DMS79 (cell line): Measurements from ENCODE around the gene DSPP.
"Not testable (repeated sequence)": the region's sequence is repeated elsewhere in the genome, so short reads cannot be mapped to it uniquely, and the experiment has no call there.

Experiments
- DNase-seq: peaks from one replicate; lab custom pipeline; 2025; lab: John Stamatoyannopoulos, UW

DSPP gene

DNA sequence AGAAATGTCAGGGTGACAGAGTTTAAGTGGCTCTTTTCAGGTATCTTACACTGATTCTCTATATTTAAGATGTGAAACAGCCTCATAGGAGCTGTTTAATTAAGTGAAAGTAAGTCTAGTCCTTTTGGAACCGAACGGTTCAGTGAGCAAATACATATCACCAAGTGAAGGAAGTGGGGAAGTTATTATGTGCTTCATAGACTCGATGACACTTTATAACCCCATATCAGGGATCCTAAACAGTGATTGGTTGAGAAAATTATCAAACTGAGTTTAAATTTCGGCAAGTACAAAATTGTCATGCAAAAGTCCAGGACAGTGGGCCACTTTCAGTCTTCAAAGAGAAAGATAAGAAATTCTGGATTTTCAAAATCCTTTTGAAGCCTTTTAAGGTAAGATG lies at the start of gene DSPP:
DSPP (plus strand) TSS at position 301 of the 400 bp plus-strand sequence. CDS start 2,380 bp downstream, outside the sequence.
- DNase-seq: no peak

DNA sequence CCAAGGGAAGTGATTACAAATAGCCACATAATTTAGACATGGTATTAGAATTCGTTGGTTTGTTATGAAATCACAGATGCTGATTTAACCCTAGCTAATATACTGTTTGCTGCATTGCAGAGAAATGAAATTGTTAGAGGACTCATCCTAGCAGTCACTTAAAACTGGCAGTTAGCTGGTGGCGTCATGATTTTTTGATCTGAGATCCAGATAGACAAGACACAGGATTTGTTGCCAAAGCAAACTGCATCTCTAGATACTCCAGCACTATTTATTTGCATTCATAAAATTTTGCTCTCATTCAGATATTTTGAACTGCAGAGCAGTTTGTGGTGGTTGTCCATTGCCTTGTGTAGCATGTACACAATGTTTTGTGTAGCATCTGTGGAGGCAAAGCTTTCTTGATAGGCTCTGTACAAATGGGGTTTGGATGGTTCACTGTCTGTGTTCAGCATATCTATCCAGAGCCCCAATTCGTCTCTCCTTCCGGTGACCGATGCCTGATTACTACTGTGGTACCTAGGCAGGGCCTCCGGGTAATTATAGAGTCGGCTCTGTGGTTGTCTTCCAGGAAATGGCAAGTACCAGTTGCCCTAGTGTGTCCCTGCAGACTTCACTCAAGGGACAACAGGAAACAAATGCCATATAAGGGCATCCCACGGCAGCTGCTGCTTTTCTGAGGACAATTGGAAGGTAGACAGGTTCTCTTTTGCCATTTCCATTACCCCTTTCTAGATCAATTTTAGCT lies 49.1 kb upstream of the DSPP start:
- no peak for DNase-seq

DNA sequence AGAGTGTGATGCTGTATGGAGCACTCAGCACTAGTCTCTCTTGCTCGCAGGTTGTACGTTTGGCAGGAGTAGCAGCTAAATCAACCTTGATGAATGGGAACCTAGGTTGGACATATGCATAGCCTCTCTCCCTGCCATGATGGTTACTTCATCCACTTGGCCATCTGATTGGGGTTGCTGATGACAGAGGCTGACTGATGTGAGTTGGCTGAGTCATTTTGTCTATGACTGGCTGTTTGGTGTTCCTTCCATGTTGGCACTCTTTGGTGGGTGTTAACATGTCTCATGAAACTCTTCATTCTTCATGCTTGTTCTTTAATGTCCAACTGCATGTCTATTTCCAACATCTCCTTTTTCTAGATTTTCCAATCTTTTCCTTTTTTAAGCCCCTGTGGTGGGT lies 47.5 kb upstream of the DSPP start:
- DNase-seq: no peak

DNA sequence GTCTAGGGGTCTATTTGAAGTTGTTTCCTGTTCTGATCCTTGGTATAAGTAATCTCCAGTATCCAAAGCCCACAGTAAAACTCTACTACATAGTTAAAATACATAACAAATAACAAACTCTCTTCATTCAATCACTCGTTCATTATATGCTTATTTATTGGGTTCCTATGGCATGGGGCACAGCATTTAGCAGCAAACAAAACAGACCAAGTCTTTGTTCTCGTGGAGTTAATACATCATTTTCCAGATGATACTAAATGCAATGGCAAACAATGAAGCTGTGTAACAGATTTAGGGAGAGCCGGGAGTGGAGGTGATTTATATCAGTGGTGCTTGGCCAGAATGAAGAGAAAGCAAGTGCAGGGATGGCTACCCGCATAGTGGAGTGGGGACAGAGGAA lies 42.6 kb upstream of the DSPP start:
- no peak for DNase-seq

DNA sequence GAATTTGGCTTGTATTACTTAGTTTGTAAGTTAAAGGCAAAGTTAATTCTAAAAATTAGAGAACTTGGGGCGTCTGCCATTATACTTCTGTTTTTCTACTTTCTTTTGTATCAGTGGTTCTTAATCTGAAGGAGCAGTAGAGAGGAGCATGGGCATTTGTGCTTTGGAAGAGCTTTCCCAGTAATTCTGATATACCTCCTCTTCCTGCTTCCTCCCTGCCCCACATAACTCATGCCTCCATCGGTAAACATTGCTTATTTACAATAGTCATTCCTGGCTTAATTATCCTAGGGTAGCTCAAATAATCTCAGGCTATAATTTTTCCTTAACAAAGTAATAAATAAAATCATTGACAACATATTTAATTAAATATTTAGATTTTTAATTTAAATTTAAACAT lies 42.1 kb upstream of the DSPP start:
- no peak for DNase-seq

DNA sequence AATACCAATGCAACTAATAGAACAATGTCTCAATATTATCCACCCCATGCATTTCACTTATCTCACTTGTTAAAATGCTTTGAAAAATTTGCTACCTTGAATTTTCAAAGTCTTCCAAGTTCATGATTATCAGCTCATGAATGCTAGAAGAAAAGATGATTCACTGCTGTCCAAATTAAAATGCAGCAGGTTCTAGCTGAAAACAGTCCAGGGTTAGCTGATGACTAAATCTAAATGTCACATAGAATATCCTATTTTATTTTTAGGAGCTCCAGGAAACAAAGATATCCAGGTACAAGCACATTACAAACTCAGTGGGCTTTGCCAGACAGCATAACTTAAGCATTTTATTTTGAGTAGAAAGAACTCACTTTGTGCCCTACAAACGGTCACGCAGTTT lies 41.1 kb upstream of the DSPP start:
- DNase-seq: no peak

DNA sequence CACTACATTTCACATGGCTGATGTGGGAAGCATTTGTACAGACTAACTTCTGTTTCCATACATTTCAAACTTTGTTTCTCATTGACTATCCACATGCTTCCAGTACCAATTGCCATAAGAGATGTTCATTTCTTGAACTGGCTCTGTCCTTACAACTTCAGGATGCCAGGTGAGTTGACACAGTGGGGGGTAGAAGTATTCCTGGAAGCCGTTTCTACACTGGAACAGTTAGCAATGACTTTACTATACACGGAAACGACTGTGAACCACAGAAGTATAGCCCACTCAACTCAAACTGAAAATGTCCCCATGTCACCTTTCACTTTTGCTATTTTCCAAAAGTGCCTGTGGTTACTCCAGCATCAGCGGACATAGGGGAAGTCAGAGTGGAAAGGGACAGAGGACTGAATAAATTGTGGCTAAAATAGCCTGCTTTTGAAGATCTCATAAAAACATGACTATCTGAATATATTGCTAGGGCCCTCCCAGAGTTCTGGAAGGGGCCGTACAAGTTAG lies 38.0 kb upstream of the DSPP start:
- DNase-seq: no peak

DNA sequence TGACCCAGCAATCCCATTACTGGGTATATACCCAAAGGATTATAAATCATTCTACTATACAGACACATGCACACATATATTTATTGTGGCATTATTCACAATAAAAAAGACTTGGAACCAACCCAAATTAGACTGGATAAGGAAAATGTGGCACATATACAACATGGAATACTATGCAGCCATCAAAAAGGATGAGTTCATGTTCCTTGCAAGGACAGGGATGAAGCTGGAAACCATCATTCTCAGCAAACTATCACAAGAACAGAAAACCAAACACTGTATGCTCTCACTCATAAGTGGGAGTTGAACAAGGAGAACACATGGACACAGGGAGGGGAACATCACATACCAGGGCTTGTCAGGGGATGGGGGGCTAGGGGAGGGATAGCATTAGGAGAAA lies 34.0 kb upstream of the DSPP start:
- DNase-seq: not testable (repeated sequence)

DNA sequence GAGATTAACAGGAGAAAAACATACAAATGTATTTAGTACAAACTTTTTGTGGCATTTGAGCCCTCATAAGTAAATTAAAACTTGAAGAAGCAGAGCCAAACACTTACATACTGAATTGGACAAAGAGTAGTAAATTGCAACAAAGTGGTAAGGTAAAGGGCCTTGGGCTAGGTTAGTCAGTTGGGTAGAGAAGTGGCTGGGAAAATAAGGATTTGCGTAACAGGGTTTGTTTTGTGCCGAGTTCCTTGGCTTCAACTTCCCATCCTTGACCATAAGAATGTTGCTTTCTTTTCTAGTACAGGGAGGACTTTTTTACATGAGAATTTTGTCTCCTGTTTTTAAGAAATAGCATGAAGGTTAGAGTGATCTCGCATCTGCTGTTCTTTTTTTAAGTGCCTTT lies 33.3 kb upstream of the DSPP start:
- no peak for DNase-seq

DNA sequence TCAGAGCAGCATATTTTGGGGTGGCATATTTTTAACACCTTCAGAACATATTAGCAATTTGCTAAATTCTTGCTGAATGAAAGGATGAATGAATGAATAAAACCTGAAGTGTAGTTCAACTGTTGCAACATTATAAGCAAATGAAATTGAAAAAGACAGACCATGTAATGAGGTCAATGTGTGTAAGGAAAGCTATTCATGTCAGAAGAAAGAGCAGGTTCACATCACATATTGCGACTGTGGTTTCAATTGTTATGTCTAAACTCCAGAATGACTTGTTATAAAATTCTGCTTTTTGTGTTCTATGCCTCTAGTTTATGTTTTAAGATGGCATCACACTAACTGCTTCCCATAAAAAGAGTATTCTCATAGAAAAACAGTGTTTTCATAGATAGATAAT lies 32.9 kb upstream of the DSPP start:
- DNase-seq: no peak

DNA sequence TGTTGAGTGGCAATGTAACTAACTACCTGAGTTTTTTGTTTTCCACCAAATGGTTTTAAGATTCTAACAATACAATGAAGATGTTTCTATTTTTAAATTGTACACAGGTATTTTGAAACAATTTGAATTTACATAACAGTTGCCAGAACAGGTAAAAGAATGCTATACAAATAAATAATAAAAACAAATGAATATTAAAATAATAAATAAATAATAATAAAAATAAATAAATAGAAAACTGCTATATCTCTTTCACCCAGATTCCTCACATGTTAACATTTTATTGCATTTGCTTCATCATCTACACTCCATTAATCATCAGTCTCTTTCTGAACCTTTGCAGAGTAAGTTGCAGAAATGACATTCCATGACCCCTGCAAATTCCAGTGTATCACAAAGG lies 32.3 kb upstream of the DSPP start:
- no peak for DNase-seq

DNA sequence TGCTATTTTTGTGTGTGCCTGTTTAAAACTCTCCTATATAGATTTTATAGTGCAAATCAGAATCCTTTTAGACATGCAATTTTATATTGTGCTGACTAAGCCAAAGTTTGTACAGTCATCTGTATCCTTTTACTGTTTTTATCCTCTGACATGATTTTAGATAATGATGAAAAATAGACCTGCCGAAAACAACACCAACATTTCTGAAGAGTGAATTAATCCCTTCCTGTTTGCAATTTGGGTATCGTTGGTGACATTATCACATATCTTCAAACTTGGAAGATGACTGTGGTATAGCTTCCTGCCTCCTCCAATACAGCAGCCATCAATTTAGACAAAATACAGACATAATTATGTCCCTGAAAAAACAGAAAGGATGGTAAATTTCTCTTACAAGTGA lies 28.9 kb upstream of the DSPP start:
- DNase-seq: no peak

DNA sequence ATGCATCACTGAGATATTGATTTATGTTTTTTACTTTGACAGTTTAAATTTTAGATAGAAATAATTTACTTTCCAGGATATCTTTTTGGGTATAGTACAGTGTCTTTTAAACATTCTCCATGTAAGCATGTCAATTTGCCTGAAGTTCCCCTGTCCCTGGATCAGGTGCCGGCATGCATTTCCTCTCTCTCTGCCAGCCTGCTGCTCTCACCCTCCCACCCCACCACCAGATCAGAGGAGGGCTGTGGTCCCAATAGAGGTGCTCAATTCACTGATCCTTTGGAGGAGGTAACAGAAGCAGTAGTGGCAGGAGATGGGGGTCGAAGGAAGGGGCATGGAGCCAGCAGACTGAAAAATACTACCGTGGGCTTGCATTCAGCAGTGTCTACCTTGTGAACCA lies 28.3 kb upstream of the DSPP start:
- no peak for DNase-seq

DNA sequence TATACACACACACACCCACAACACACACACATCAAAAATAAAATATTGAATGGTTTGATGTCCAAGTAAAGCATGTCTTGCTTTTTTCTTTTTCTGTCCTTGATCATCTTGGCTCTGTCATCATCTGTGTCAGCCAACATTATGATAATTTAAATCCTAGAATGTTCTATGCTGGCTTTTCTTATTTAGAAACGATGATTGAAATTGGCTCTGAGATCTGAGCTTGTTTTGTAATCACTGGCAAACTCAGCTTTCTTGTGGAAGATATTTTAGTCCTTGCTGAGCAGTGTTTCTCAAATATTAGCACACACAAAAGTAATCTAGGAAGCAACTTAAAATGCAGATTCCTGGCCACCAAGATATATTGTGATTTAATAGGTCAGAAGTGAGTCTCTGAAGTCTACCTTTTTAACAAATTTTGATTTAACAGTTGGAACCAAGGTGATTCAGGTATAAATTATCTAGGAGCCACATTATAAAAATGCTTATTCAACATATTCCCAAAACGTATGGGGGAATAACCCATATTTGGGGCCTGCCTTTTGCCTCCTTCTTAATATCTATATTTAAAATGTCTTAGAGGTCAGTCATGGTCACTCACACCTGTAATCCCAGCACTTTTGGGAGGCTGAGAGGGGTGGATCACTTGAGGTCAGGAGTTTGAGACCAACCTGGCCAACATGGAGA lies 24.0 kb upstream of the DSPP start:
- no peak for DNase-seq

DNA sequence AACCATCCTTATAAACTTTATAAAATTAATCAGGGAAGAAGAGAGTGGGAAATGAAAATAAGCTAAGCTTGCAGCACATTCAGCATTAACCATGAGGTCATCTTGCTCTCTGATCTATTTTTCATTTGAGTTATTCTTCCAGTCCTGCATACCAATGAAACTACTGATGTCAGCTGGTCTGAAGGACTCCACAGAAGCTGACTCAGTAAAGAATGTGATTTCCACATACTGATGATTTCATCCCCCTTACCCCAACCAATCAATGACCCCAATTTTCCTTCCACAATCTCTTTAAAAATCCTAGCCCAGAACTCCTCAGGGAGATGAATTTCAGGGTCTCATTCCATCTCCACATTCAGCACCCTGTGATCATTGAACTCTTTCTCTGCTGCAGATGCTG lies 18.8 kb upstream of the DSPP start:
- DNase-seq: no peak

DNA sequence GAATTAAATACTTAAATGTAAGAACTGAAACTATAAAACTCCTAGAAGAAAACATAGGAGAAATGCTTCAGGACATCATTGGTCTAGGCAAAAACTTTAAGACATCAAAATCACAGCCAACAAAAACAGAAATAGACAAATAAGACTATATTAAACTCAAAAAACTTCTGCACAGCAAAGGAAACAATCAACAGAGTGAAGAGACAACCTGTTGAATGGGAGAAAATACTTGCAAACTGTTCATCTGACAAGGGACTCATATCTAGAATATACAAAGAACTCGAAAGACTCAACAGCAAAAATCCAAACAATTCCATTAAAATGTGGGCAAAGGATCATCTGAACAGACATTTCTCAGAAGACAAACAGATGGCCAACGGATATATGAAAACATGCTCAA lies 16.2 kb upstream of the DSPP start:
- no peak for DNase-seq

DNA sequence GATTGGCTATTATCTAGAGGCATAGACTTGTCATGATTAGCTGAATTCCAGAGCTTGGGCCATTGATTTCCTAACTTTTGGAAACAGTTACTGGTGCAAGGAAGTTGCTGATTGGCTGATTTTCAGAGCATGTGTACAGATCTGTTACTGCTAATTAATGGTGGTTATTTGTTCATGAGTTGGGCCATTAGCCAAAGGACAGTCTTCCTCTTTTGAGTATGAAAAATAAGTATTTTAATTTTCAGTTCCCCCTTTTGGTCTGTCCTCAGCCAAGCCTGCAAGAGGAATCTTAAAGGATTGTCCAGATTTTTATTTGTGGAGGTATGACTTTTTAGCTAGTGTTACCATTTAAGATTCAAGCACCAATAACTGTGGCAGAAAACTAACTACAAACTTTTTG lies 7.0 kb upstream of the DSPP start:
- DNase-seq: no peak

DNA sequence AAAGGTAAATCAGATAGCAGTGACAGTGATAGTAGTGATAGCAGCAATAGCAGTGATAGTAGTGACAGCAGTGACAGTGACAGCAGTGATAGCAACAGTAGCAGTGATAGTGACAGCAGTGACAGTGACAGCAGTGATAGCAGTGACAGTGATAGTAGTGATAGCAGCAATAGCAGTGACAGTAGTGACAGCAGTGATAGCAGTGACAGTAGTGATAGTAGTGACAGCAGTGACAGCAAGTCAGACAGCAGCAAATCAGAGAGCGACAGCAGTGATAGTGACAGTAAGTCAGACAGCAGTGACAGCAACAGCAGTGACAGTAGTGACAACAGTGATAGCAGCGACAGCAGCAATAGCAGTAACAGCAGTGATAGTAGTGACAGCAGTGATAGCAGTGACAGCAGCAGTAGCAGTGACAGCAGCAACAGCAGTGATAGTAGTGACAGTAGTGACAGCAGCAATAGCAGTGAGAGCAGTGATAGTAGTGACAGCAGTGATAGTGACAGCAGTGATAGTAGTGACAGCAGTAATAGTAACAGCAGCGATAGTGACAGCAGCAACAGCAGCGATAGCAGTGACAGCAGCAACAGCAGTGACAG lies 6.1 kb downstream of the DSPP start:
- DNase-seq: no peak

DNA sequence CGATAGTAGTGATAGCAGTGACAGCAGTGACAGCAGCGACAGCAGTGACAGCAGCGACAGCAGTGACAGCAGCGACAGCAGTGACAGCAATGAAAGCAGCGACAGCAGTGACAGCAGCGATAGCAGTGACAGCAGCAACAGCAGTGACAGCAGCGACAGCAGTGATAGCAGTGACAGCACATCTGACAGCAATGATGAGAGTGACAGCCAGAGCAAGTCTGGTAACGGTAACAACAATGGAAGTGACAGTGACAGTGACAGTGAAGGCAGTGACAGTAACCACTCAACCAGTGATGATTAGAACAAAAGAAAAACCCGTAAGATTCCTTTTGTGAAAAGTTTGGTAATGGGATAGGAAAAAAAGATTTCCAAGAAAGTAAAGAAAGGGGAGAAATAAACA lies 7.9 kb downstream of the DSPP start:
- no peak for DNase-seq

DNA sequence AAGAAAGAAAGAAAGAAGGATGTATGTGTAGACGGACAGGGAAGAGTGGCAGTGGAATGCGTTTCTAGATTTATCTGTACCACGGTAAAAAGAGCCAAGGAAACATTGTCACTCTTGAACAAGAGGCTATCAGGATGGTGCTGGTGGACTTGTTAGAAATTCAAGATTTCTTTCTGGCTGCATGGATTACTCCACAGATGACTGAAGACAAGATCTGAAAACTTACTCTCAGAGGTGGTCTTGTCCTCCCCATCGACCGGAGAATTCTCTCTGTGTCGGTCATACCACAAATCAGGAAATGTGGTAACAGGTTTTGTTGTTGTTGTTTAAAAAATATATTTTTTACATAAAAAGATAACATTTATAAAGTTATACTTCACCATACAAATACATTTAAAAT lies 11.8 kb downstream of the DSPP start:
- no peak for DNase-seq

DNA sequence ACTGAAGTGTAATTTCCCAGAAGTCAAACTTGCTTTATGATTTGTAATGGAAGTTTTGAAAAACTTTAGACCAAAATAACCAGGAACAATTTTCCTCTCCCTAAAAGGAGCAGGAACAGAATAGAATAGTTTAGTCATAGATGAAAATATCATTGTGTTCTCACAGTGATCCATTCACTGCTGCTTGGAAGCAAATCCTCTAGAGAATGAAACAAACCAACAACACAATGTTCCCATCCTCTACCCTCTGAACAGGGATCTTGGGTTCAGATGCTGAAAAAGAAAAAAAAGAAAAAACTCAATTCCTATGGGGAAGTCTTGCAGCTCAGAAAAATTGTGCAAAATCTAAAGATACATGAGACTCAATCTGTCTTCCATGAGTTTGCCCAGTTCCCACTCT lies 12.2 kb downstream of the DSPP start:
- DNase-seq: no peak

DNA sequence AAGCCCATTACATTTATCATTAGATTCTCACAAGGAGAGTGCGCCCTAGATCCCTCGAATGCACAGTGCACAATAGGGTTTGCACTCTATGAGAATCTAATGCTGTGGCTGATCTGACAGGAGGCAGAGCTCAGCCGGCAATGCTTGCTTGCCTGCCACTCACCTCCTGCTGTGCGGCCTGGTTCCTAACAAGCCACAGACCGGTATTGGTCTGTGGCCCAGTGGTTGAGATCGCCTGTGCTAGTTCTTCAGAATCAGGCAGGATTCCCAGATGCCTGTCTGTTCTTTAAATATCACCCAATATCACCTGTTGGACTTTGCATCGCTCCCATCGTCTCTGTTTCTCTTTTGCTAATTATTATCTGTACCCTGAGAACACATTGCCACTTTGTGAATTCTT lies 14.0 kb downstream of the DSPP start:
- DNase-seq: no peak

DNA sequence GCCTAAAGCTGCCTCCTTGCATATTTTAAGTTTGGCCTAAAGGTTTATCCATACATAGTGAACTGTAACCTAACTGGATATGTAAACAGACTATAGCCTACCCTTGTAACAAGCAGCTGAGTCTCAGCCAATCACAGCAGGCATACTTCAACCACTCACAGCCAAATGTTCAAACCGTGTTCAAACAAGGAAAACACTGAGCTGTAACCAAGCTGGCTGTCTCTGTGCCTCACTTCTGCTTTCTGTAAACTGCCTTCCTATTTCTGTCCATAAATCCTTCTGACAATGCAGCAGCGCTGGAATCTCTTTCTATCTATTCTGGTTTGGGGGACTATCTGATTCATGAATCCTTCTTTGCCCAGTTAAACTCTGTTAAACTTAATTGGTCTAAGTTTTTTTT lies 16.4 kb downstream of the DSPP start:
- no peak for DNase-seq
